Neuronal stem cell (in vitro differentiated cells): Measurements from ENCODE around the gene SMG1.

Experiments
- DNase-seq: peaks from one replicate; pipeline ENCODE4 v3.0.0-alpha.2; 2013; ENCODE audit warnings: low spot score
- H2AFZ ChIP-seq: one replicate; pipeline ENCODE4 v1.6.1; 2013; ENCODE audit warnings: mild to moderate bottlenecking, low read length, inconsistent platforms
- H2AK5ac ChIP-seq: 2 replicates; pipeline ENCODE4 v1.6.1; 2013; ENCODE audit warnings: low read depth, mild to moderate bottlenecking, inconsistent platforms, low read length, moderate library complexity, mixed read lengths
- H2BK120ac ChIP-seq: 2 replicates; pipeline ENCODE4 v1.6.1; 2013; ENCODE audit warnings: low read depth, mild to moderate bottlenecking, inconsistent platforms, low read length, moderate library complexity, mixed read lengths
- H2BK12ac ChIP-seq: one replicate; pipeline ENCODE4 v1.6.1; 2013; ENCODE audit warnings: low read length, inconsistent platforms
- H2BK15ac ChIP-seq: 2 replicates; pipeline ENCODE4 v1.6.1; 2013; ENCODE audit warnings: mild to moderate bottlenecking, low read length, inconsistent platforms, mixed read lengths
- H2BK5ac ChIP-seq: one replicate; pipeline ENCODE4 v1.6.1; 2013; ENCODE audit warnings: inconsistent platforms, mild to moderate bottlenecking, low read length, moderate library complexity
- H3K14ac ChIP-seq: one replicate; pipeline ENCODE4 v1.6.1; 2013; ENCODE audit warnings: low read length, inconsistent platforms
- H3K18ac ChIP-seq: 2 replicates; pipeline ENCODE4 v1.6.1; 2013; ENCODE audit warnings: low read length, inconsistent platforms
- H3K23ac ChIP-seq: 2 replicates; pipeline ENCODE4 v1.6.1; 2013; ENCODE audit warnings: low read depth, mild to moderate bottlenecking, mixed read lengths, low read length, inconsistent platforms; ENCODE audit not compliant: poor library complexity
- H3K27ac ChIP-seq: replicated peaks from 3 replicates; pipeline ENCODE4 v1.5.1; 2013; ENCODE audit warnings: low read length, inconsistent platforms
- H3K27me3 ChIP-seq, 3 experiments: 2 replicates each; pipeline ENCODE4 v1.6.1; 2013; ENCODE audit warnings: low read length in 3 of 3, mild to moderate bottlenecking in 2 of 3, inconsistent platforms in 1 of 3, low read depth in 1 of 3, mixed read lengths in 1 of 3, moderate library complexity in 1 of 3; ENCODE audit not compliant: control insufficient read depth in 3 of 3, insufficient read depth in 3 of 3
- H3K36me3 ChIP-seq, 2 donors: replicated peaks in 1 of 2; 2 replicates each; pipeline ENCODE4 v1.6.1; 2013; ENCODE audit warnings: low read length in 2 of 2; ENCODE audit not compliant: control insufficient read depth in 2 of 2, insufficient read depth in 2 of 2
- H3K4ac ChIP-seq: 2 replicates; pipeline ENCODE4 v1.6.1; 2013; ENCODE audit warnings: inconsistent platforms, mild to moderate bottlenecking, low read length, moderate library complexity
- H3K4me1 ChIP-seq, 2 donors: 1 replicate in 1 of 2; 2 replicates in 1 of 2; pipeline ENCODE4 v1.6.1; 2013; ENCODE audit warnings: low read length in 2 of 2, low read depth in 1 of 2; ENCODE audit not compliant: control insufficient read depth in 2 of 2, insufficient read depth in 1 of 2
- H3K4me2 ChIP-seq: one replicate; pipeline ENCODE4 v1.6.1; 2013; ENCODE audit warnings: mild to moderate bottlenecking, low read length, inconsistent platforms; ENCODE audit not compliant: insufficient read depth, poor library complexity, severe bottlenecking
- H3K4me3 ChIP-seq, 2 donors: 2 replicates each; pipeline ENCODE4 v1.5.1; 2013; ENCODE audit warnings: low read length in 2 of 2, mild to moderate bottlenecking in 2 of 2, inconsistent platforms in 1 of 2, moderate library complexity in 1 of 2
- H3K79me1 ChIP-seq: one replicate; pipeline ENCODE4 v1.6.1; 2013; ENCODE audit warnings: low read depth, mild to moderate bottlenecking, inconsistent platforms, low read length, moderate library complexity
- H3K9ac ChIP-seq: one replicate; pipeline ENCODE4 v1.6.1; 2013; ENCODE audit warnings: mild to moderate bottlenecking, low read depth, low read length, inconsistent platforms; ENCODE audit not compliant: poor library complexity
- H3K9me3 ChIP-seq, 2 donors: replicated peaks in 1 of 2; 2 replicates each; pipeline versions ENCODE3 to v1.6.1; 2013; ENCODE audit warnings: low read length in 2 of 2, mild to moderate bottlenecking in 2 of 2, inconsistent platforms in 1 of 2, low read depth in 1 of 2, mixed read lengths in 1 of 2, moderate library complexity in 1 of 2; ENCODE audit not compliant: control insufficient read depth in 2 of 2, insufficient read depth in 1 of 2
- H4K8ac ChIP-seq: one replicate; pipeline ENCODE4 v1.6.1; 2013; ENCODE audit warnings: low read depth, mild to moderate bottlenecking, inconsistent platforms, low read length, moderate library complexity
- H4K91ac ChIP-seq: one replicate; pipeline ENCODE4 v1.6.1; 2013; ENCODE audit warnings: low read length, low read depth, mild to moderate bottlenecking, inconsistent platforms; ENCODE audit not compliant: poor library complexity
- WGBS, 2 donors: extraction: QIAGEN DNeasy Blood & Tissue Kit; methylation state at CpG; one replicate each; pipeline ENCODE4 v1.1.7; 2013; ENCODE audit warnings: missing lambda C conversion rate in 2 of 2, mixed read lengths in 1 of 2; ENCODE audit not compliant: insufficient read length in 2 of 2, insufficient replicate concordance in 1 of 2; ENCODE audit errors: extremely low coverage in 2 of 2; 5-methylcytosine and 5-hydroxymethylcytosine counted together

Gene SMG1

DNA sequence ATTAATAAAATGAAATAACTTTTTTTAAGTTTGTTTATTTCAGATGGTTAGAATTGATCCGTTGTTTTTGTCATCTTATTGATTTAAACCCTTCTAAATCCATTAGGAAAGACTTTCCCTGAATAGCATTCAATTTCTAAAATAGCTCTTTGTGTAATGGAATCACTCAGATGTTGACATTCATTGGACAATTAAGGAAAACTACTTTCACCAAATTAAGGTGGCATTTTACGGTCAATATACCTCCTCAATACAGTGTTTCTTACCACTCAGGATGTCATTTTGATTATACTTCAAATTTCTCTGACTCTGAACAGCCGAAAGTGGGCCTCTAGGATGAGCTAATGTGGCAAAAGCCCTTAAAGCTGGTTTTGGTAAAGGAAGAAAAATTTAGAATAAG is 126.7 kb downstream of the SMG1 start:
- Histone ChIP-seq H4K8ac (no peak overlapping the region), H3K4me1 (peaks cover 2 to 12% of the 10 kb centered on the region in 2 donors), H2AK5ac (no peak overlapping the region), H3K4me3 (peak overlapping the region; percentile 17 to 91), H3K23ac (no peak overlapping the region), H3K27ac (no peak overlapping the region), H2BK5ac (no peak overlapping the region), H3K9me3 (no peaks in the 10 kb centered on the region), H2AFZ (no peak overlapping the region), H3K27me3 (no peaks in the 10 kb centered on the region), H3K36me3 (peaks cover 8 to 53% of the 10 kb centered on the region in 2 donors), H3K79me1 (peaks cover 7% of the 10 kb centered on the region), H3K9ac (no peak overlapping the region), H2BK15ac (no peak overlapping the region), H2BK120ac (no peak overlapping the region), H2BK12ac (no peak overlapping the region), H4K91ac (no peak overlapping the region), H3K4me2 (peak overlapping the region; percentile 71), H3K4ac (no peak overlapping the region), H3K18ac (no peak overlapping the region), H3K14ac (no peak overlapping the region)
- WGBS, 2 donors: no CpG with 5 or more reads among the region's 3 CpGs
- no peak for DNase-seq

DNA sequence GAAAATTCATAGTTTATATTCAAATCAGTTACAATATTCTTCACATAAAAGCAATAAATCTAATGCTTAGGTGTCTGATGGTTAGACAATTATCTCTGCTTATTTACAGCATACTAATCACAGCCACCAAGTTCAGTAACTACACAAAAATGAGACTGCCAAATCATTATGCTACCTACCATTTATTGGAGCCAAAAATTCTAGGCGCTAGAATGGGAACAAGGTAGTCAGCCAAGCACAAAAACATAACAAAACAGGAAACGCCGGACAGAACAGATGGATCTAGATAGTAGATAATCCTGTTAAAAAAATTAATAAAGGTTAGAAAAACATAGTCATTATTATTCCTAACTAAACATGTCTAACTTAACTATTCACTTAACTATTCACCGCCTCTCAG is 128.5 kb downstream of the SMG1 start:
- Histone ChIP-seq H3K9ac (no peak overlapping the region), H3K79me1 (peaks cover 7% of the 10 kb centered on the region), H3K9me3 (no peaks in the 10 kb centered on the region), H3K27ac (no peak overlapping the region), H3K4ac (no peak overlapping the region), H3K4me3 (no peak overlapping the region), H3K23ac (no peak overlapping the region), H2AFZ (no peak overlapping the region), H3K14ac (no peak overlapping the region), H4K8ac (no peak overlapping the region), H2BK15ac (no peak overlapping the region), H3K36me3 (peaks cover 20 to 70% of the 10 kb centered on the region in 2 donors), H3K18ac (no peak overlapping the region), H3K27me3 (no peaks in the 10 kb centered on the region), H2BK5ac (no peak overlapping the region), H2AK5ac (no peak overlapping the region), H2BK120ac (no peak overlapping the region), H2BK12ac (no peak overlapping the region), H3K4me1 (peaks cover 2 to 5% of the 10 kb centered on the region in 2 donors), H3K4me2 (no peak overlapping the region), H4K91ac (no peak overlapping the region)
- WGBS, 2 donors: no CpG with 5 or more reads among the region's 4 CpGs
- DNase-seq: no peak

DNA sequence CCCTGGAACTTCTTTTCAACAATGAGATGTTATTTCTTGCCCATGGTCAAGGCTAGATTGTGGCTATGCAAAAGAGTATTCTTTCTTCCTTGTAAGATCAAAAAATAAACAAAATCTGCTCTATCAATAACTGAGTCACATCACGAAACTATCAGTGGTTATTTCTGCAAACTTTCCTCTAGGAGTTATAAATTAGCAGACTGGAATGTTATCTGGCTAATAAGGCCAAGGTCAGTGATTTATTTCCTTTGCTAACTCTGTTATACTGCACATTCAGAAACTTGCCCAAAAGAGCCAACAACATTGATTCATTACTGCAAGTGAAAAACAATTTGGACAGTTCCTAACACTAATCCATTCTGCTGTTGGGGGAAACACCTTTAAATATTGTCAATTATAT is 129.8 kb downstream of the SMG1 start:
- peaks cover 23 to 84% of the 10 kb centered on the region in 2 donors for H3K36me3 ChIP-seq
- no peak for DNase-seq

DNA sequence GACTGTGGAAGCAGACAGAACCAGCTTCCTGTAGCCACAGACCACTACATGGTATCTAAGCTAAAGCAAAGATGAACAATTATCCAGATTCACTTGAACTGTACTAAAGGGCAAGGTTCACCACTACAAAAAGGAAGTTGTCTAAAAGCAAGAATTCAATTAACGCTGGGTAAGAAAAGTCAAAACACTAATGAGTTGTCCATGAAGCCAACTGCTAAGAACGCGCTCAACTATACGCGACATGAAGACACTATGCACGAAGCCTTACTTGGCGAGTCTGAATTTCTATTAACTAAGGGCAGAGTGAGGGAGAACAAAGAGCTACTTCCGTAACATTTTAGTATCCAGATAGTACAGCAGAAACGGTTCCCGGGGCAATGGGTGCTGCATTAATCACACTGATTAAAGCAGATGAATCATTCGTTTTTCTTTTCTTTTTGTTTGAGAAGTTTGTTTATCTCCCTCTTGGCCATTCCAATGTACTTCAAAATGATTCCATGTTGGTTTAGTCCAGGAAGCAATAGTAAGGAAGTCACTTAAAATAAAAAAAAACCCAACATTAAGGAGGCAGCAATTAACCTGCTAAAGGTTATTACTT is 133.3 kb downstream of the SMG1 start:
- H3K4me2 ChIP-seq: no peak overlapping the region
- H3K14ac ChIP-seq: no peak overlapping the region
- H3K23ac ChIP-seq: no peak overlapping the region
- no peak for DNase-seq
- no peak overlapping the region for H3K4me3 ChIP-seq
- no CpG with 5 or more reads among the region's 11 CpGs for WGBS, 2 donors
- no peak overlapping the region for H2AFZ ChIP-seq
- H3K18ac ChIP-seq: no peak overlapping the region
- no peak overlapping the region for H2AK5ac ChIP-seq
- H3K27ac ChIP-seq: no peak overlapping the region
- no peak overlapping the region for H4K91ac ChIP-seq
- H2BK12ac ChIP-seq: no peak overlapping the region
- no peak overlapping the region for H2BK120ac ChIP-seq
- H3K4ac ChIP-seq: no peak overlapping the region
- no peak overlapping the region for H3K9ac ChIP-seq
- H3K9me3 ChIP-seq: no peaks in the 10 kb centered on the region
- no peak overlapping the region for H2BK5ac ChIP-seq
- H3K79me1 ChIP-seq: peaks cover 2% of the 10 kb centered on the region
- no peaks in the 10 kb centered on the region for H3K27me3 ChIP-seq
- H2BK15ac ChIP-seq: no peak overlapping the region
- H4K8ac ChIP-seq: no peak overlapping the region
- H3K4me1 ChIP-seq: peaks cover 4 to 10% of the 10 kb centered on the region in 2 donors
- peaks cover 32 to 85% of the 10 kb centered on the region in 2 donors for H3K36me3 ChIP-seq

More for the DNA sequence above, 129.8 kb downstream of the SMG1 start:
- Histone ChIP-seq H3K23ac (no peak overlapping the region), H2BK5ac (no peak overlapping the region), H3K18ac (no peak overlapping the region), H3K4ac (no peak overlapping the region), H3K4me1 (peaks cover 2 to 5% of the 10 kb centered on the region in 2 donors), H4K91ac (no peak overlapping the region), H3K9me3 (no peaks in the 10 kb centered on the region), H3K27ac (no peak overlapping the region), H3K4me2 (no peak overlapping the region), H3K4me3 (no peak overlapping the region), H3K79me1 (peaks cover 7% of the 10 kb centered on the region), H3K27me3 (no peaks in the 10 kb centered on the region), H2AK5ac (no peak overlapping the region), H2AFZ (no peak overlapping the region), H3K9ac (no peak overlapping the region), H4K8ac (no peak overlapping the region), H2BK120ac (no peak overlapping the region), H2BK12ac (no peak overlapping the region), H3K14ac (no peak overlapping the region), H2BK15ac (no peak overlapping the region)
- no CpG with 5 or more reads among the region's 1 CpG for WGBS, 2 donors
